HepG2 (cell line): Measurements from ENCODE around the gene ABHD6. TPM values are rescaled to one million over a fixed set of nuclear protein-coding genes. Genes with fewer than 3 reads are reported as not detected.

Experiments used
- ATAC-seq: fragments of 200-7000 bp; cut with Tn5 transposase; 3 replicates; pipeline ENCODE4 v1.9.1; 2020; ENCODE audit warnings: mild to moderate bottlenecking, moderate library complexity
- BruUV-seq: library from RNA; stranded (reverse); fragments of 400-500 nt; replicated peaks from 2 replicates; lab custom pipeline; 2021; lab: Mats Ljungman, UMichigan
- CTCF ChIA-PET: fragments of 300-600 bp; formaldehyde crosslinking; extraction: SDS; loops from one replicate; lab custom pipeline; 2021; ENCODE audit warnings: low total read pairs, inconsistent platforms, low intra/inter-chr PET ratio; lab: Yijun Ruan, JAX
- POLR2A ChIA-PET: fragments of 350-600 bp; sonication (Branson Sonifier 250); formaldehyde crosslinking; loops from one replicate; lab custom pipeline; 2020; ENCODE audit warnings: antibody characterized with exemption, inconsistent platforms; lab: Yijun Ruan, JAX
- DNase-seq: peaks from one replicate; pipeline ENCODE4 v3.0.0-alpha.2; 2015; ENCODE audit warnings: low spot score
- FAIRE-seq: peaks from 3 replicates; lab custom pipeline; 2011; peaks lifted over from hg19 to GRCh38; lab: Jason Lieb, UNC
- H2AFZ ChIP-seq: one replicate; pipeline ENCODE4 v1.6.1; 2011; ENCODE audit warnings: low read length, inconsistent platforms
- H3K27ac ChIP-seq: fragments of 300-600 bp; 3 replicates; pipeline ENCODE4 v1.8.0; 2011; ENCODE audit warnings: mixed run types, mild to moderate bottlenecking, mixed read lengths, low read length, inconsistent platforms; ENCODE audit not compliant: insufficient read depth; ENCODE audit errors: extremely low read length
- H3K27me3 ChIP-seq, 2 experiments: fragments of 200-600 bp in 1 of 2; 2 replicates in 1 of 2; 3 replicates in 1 of 2; pipeline versions ENCODE4 v1.6.0 to v1.8.0; 2011; ENCODE audit warnings: low read length in 2 of 2, mild to moderate bottlenecking in 2 of 2, moderate library complexity in 2 of 2, inconsistent platforms in 1 of 2; ENCODE audit not compliant: insufficient read depth in 2 of 2, control insufficient read depth in 1 of 2
- H3K36me3 ChIP-seq, 2 experiments: fragments of 200-600 bp in 1 of 2; replicated peaks in 1 of 2; 2 replicates in 1 of 2; 3 replicates in 1 of 2; pipeline versions ENCODE4 v1.5.1 to v1.8.0; 2011; ENCODE audit warnings: low read length in 2 of 2, inconsistent platforms in 1 of 2; ENCODE audit not compliant: insufficient read depth in 2 of 2, control insufficient read depth in 1 of 2
- H3K4me1 ChIP-seq: 2 replicates; pipeline ENCODE4 v1.5.1; 2012; ENCODE audit warnings: low read length, inconsistent platforms; ENCODE audit not compliant: insufficient read depth
- H3K4me2 ChIP-seq: 2 replicates; pipeline ENCODE4 v1.6.0; 2011; ENCODE audit warnings: low read depth, low read length, inconsistent platforms
- H3K4me3 ChIP-seq, 3 experiments: fragments of 200-600 bp in 1 of 3; sonication (generic), shearing (Covaris generic) in 1 of 3; replicated peaks in 1 of 3; 2 replicates each; pipeline ENCODE4 v1.5.1; 2011 to 2016; ENCODE audit warnings: low read length in 3 of 3, inconsistent platforms in 2 of 3, low read depth in 2 of 3, mild to moderate bottlenecking in 2 of 3, control low read depth in 1 of 3, mixed read lengths in 1 of 3; ENCODE audit not compliant: insufficient read depth in 1 of 3
- H3K79me2 ChIP-seq: one replicate; pipeline ENCODE4 v1.6.1; 2011; ENCODE audit warnings: low read length, inconsistent platforms; ENCODE audit not compliant: insufficient read depth
- H3K9ac ChIP-seq: 2 replicates; pipeline ENCODE4 v1.6.0; 2011; ENCODE audit warnings: mild to moderate bottlenecking, low read depth, low read length, inconsistent platforms; ENCODE audit not compliant: insufficient read depth
- H3K9me3 ChIP-seq: 2 replicates; pipeline ENCODE4 v1.5.1; 2012; ENCODE audit warnings: mild to moderate bottlenecking, low read length
- H4K20me1 ChIP-seq: 2 replicates; pipeline ENCODE4 v1.6.0; 2011; ENCODE audit warnings: inconsistent platforms, mild to moderate bottlenecking, low read length, moderate library complexity; ENCODE audit not compliant: insufficient read depth
- CBX2 ChIP-seq, 2 experiments: fragments of 200-600 bp in 1 of 2; sonication (generic); formaldehyde crosslinking in 1 of 2; IDR thresholded peaks; 2 replicates each; pipeline versions ENCODE4 v1.7.0 to v1.8.1; 2018 to 2022; ENCODE audit warnings: low read depth in 2 of 2, low read length in 1 of 2, mild to moderate bottlenecking in 1 of 2, missing genetic modification reagents in 1 of 2
- CEBPB ChIP-seq: IDR thresholded peaks from 2 replicates; pipeline ENCODE4 v1.6.1; 2011; ENCODE audit warnings: low read depth, low read length, improper control_type of control experiment, borderline replicate concordance
- ETV5 ChIP-seq: IDR thresholded peaks from 2 replicates; pipeline ENCODE4 v1.6.1; 2018; ENCODE audit warnings: missing biosample characterization, missing genetic modification reagents, inconsistent platforms, borderline replicate concordance
- FOSL2 ChIP-seq: sonication (generic); formaldehyde crosslinking; IDR thresholded peaks from 2 replicates; pipeline ENCODE4 v1.4.0; 2020; ENCODE audit warnings: missing genetic modification reagents
- GFI1 ChIP-seq: sonication (generic); formaldehyde crosslinking; IDR thresholded peaks from 2 replicates; pipeline ENCODE4 v1.5.0; 2020; ENCODE audit warnings: missing genetic modification reagents, mild to moderate bottlenecking, borderline replicate concordance
- NFE2L2 ChIP-seq: fragments of 150-350 bp; IDR thresholded peaks from 2 replicates; pipeline ENCODE4 v1.6.1; 2014; ENCODE audit warnings: low read length
- XRCC5 ChIP-seq: fragments of 200-400 bp; formaldehyde crosslinking; optimal IDR thresholded peaks from 2 replicates; pipeline ENCODE3; 2017; ENCODE audit warnings: mild to moderate bottlenecking, low read length
- ZEB1 ChIP-seq: IDR thresholded peaks from 2 replicates; pipeline ENCODE4 v1.6.1; 2012; ENCODE audit warnings: mild to moderate bottlenecking, low read depth, inconsistent platforms; ENCODE audit not compliant: insufficient replicate concordance
- ZNF567 ChIP-seq: sonication (generic); formaldehyde crosslinking; IDR thresholded peaks from 2 replicates; pipeline ENCODE4 v1.8.1; 2023; ENCODE audit warnings: mild to moderate bottlenecking, missing genetic modification reagents, borderline replicate concordance
- ZSCAN29 ChIP-seq: sonication (generic); formaldehyde crosslinking; conservative IDR thresholded peaks from 2 replicates; pipeline ENCODE4 v1.4.0; 2020; ENCODE audit warnings: mild to moderate bottlenecking, missing genetic modification reagents
- WGBS: methylation state at CpG from one replicate; pipeline ENCODE4 v1.1.6; 2017; ENCODE audit warnings: low lambda C conversion rate; 5-methylcytosine and 5-hydroxymethylcytosine counted together
- in situ Hi-C: cut with HindIII; loops from 2 replicates; pipeline ENCODE4 v1.10.0; 2017; ENCODE audit warnings: low pct_unique_long_range_greater_than_20kb; ENCODE audit not compliant: extremely low pct_ligation_motif_present
- intact Hi-C: fragments of 100-400 bp; cut with micrococcal nuclease; formaldehyde crosslinking; loops from one replicate; pipeline ENCODE4 v1.10.0; 2022; ENCODE audit not compliant: unreplicated experiment
- polyA plus RNA-seq, 8 experiments: library from polyadenylated mRNA; depleted of rRNA in 3 of 8; stranded (reverse) in 7 of 8; unstranded in 1 of 8; fragments of >200 nt; fragmentation: Illumina TruSeq in 4 of 8; extraction: Trizol in 4 of 8; gene quantifications; 2 replicates each; pipeline versions ENCODE4 v1.2.1 to v1.2.3, GENCODE V29; 2011 to 2016; ENCODE audit warnings: low read depth in 4 of 8, missing spikeins in 1 of 8, mixed read lengths in 1 of 8; ENCODE audit not compliant: insufficient read depth in 1 of 8
- total RNA-seq, 5 experiments: library from RNA; depleted of rRNA; stranded (reverse); fragments of >200 nt; fragmentation: Illumina TruSeq; extraction: Trizol; gene quantifications; 2 replicates each; pipeline ENCODE4 v1.2.3, GENCODE V29; 2016; ENCODE audit warnings: low read depth in 1 of 5
- TF ChIP-seq, protein P1 (sequence below): sonication (generic); formaldehyde crosslinking; IDR thresholded peaks from 2 replicates; pipeline ENCODE4 v1.5.1; 2020; ENCODE audit warnings: mild to moderate bottlenecking, missing genetic modification reagents, moderate library complexity

ABHD6 gene
- total and polyA plus RNA-seq, 2 of the 13 experiments (the other 11 are each of a cell fraction or from before 2014, with no cell fraction given), result 9.0 to 17.2 TPM

- in situ Hi-C loops (no loop called here), intact Hi-C loops (no loop called here)
- ChIA-PET POLR2A (interaction anchor here (1.5 kb wide), 1 partner anchor 13 kb away, joined by 3 read pairs; no protein-coding TSS in a partner anchor), CTCF (no interaction called here)
- Histone ChIP-seq H3K4me3 (no peak overlapping the region), H3K27me3 (no peaks in the 10 kb centered on the region), H3K79me2 (no peaks in the 10 kb centered on the region), H3K4me2 (peak overlapping the region; percentile 51), H3K9ac (no peak overlapping the region), H3K9me3 (no peaks in the 10 kb centered on the region), H2AFZ (no peak overlapping the region), H3K36me3 (no peaks in the 10 kb centered on the region), H4K20me1 (no peaks in the 10 kb centered on the region), H3K27ac (peak overlapping the region; percentile 55), H3K4me1 (peaks cover 90% of the 10 kb centered on the region)
- peak; percentile 57 for ATAC-seq
- DNase-seq, result peak; percentile 47
- TF ChIP-seq GFI1 (CRISPR knock-in tag) (0 out of 2 replicates have a peak, but pooled peaks have one; percentile 24), FOSL2 (CRISPR knock-in tag) (peak; percentile 46; the same call in 1 of the 2 replicates), ETV5 (CRISPR knock-in tag) (peak; percentile 41; the same call in 1 of the 2 replicates), CEBPB (peak; percentile 39; the same call in 1 of the 2 replicates), ZSCAN29 (CRISPR knock-in tag) (no peak), XRCC5 (peak; percentile 30), NFE2L2 (no peak), ZNF567 (CRISPR knock-in tag) (0 out of 2 replicates have a peak, but pooled peaks have one; percentile 46), CBX2 (IDR thresholded peaks at IDR 0.05; ENCODE audit: low read depth, low read length) (no peak), CBX2 (CRISPR knock-in tag; IDR thresholded peaks at IDR 0.05; ENCODE audit: low read depth) (no peak), ZEB1 (peak; percentile 43)
- TF ChIP-seq, protein P1, sequence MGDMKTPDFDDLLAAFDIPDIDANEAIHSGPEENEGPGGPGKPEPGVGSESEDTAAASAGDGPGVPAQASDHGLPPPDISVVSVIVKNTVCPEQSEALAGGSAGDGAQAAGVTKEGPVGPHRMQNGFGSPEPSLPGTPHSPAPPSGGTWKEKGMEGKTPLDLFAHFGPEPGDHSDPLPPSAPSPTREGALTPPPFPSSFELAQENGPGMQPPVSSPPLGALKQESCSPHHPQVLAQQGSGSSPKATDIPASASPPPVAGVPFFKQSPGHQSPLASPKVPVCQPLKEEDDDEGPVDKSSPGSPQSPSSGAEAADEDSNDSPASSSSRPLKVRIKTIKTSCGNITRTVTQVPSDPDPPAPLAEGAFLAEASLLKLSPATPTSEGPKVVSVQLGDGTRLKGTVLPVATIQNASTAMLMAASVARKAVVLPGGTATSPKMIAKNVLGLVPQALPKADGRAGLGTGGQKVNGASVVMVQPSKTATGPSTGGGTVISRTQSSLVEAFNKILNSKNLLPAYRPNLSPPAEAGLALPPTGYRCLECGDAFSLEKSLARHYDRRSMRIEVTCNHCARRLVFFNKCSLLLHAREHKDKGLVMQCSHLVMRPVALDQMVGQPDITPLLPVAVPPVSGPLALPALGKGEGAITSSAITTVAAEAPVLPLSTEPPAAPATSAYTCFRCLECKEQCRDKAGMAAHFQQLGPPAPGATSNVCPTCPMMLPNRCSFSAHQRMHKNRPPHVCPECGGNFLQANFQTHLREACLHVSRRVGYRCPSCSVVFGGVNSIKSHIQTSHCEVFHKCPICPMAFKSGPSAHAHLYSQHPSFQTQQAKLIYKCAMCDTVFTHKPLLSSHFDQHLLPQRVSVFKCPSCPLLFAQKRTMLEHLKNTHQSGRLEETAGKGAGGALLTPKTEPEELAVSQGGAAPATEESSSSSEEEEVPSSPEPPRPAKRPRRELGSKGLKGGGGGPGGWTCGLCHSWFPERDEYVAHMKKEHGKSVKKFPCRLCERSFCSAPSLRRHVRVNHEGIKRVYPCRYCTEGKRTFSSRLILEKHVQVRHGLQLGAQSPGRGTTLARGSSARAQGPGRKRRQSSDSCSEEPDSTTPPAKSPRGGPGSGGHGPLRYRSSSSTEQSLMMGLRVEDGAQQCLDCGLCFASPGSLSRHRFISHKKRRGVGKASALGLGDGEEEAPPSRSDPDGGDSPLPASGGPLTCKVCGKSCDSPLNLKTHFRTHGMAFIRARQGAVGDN, result peak; percentile 26; the same call in 1 of the 2 replicates
- BruUV-seq, result no TSS peak
- peak; percentile 8 for FAIRE-seq
- WGBS, result 70% methylated on average over 5 of the region's 5 CpGs
Measured at GRCh38 chr3:58206406-58207011, 31.1 kb upstream of the ABHD6 start.
